Duodenal mucosa (tissue), 2 donors: ENCODE data around the gene SP7.
A peak's percentile ranks its signal among the peaks of the same experiment; 100 is the strongest.

ENCODE experiments used
- H3K27ac ChIP-seq: one replicate; pipeline ENCODE4 v1.7.0; 2013; ENCODE audit warnings: low read depth, low read length
- H3K27me3 ChIP-seq, 2 donors: one replicate each; pipeline ENCODE4 v1.7.0; 2013; ENCODE audit warnings: low read length in 2 of 2, control low read depth in 1 of 2; ENCODE audit not compliant: insufficient read depth in 2 of 2, control insufficient read depth in 1 of 2
- H3K36me3 ChIP-seq, 2 donors: one replicate each; pipeline ENCODE4 v1.7.0; 2013; ENCODE audit warnings: low read length in 2 of 2, control low read depth in 1 of 2; ENCODE audit not compliant: insufficient read depth in 2 of 2, control insufficient read depth in 1 of 2
- H3K4me1 ChIP-seq, 2 donors: one replicate each; pipeline ENCODE4 v1.7.0; 2013; ENCODE audit warnings: low read length in 2 of 2, control low read depth in 1 of 2; ENCODE audit not compliant: insufficient read depth in 2 of 2, control insufficient read depth in 1 of 2
- H3K4me3 ChIP-seq, 2 donors: one replicate each; pipeline ENCODE4 v1.7.0; 2013; ENCODE audit warnings: low read length in 2 of 2, low read depth in 1 of 2
- H3K9ac ChIP-seq, 2 donors: one replicate each; pipeline ENCODE4 v1.7.0; 2013; ENCODE audit warnings: low read length in 2 of 2, low read depth in 1 of 2
- H3K9me3 ChIP-seq, 2 donors: one replicate each; pipeline ENCODE4 v1.7.0; 2013; ENCODE audit warnings: low read length in 2 of 2, control low read depth in 1 of 2; ENCODE audit not compliant: control insufficient read depth in 1 of 2

Gene SP7

GRCh38 chr12:53279888-53280498, 56.2 kb downstream of the SP7 start:
- H3K27me3 ChIP-seq: no peaks in the 10 kb centered on the region
- no peaks in the 10 kb centered on the region for H3K4me1 ChIP-seq
- peak overlapping the region; percentile 44 to 48 for H3K4me3 ChIP-seq
- no peak overlapping the region for H3K9ac ChIP-seq
- H3K36me3 ChIP-seq: peaks cover 9 to 26% of the 10 kb centered on the region in 2 donors
- H3K27ac ChIP-seq: no peak overlapping the region
- no peaks in the 10 kb centered on the region for H3K9me3 ChIP-seq

- H3K27ac ChIP-seq: no peak overlapping the region
- no peak overlapping the region for H3K9ac ChIP-seq
- peak overlapping the region; percentile 44 to 48 for H3K4me3 ChIP-seq
- H3K9me3 ChIP-seq: no peaks in the 10 kb centered on the region
- no peaks in the 10 kb centered on the region for H3K27me3 ChIP-seq
- H3K36me3 ChIP-seq: peaks cover 9 to 26% of the 10 kb centered on the region in 2 donors
- no peaks in the 10 kb centered on the region for H3K4me1 ChIP-seq
Measured at GRCh38 chr12:53279283-53279869, 56.8 kb downstream of the SP7 start.

GRCh38 chr12:53277981-53278380, 58.2 kb downstream of the SP7 start:
- no peak overlapping the region for H3K27ac ChIP-seq

More at GRCh38 chr12:53277981-53278380, 58.2 kb downstream of the SP7 start:
- no peaks in the 10 kb centered on the region for H3K27me3 ChIP-seq
- H3K9me3 ChIP-seq: no peaks in the 10 kb centered on the region
- peaks cover 2 to 16% of the 10 kb centered on the region in 2 donors for H3K36me3 ChIP-seq
- H3K9ac ChIP-seq: no peak overlapping the region
- H3K4me1 ChIP-seq: no peaks in the 10 kb centered on the region
- H3K4me3 ChIP-seq: no peak overlapping the region
